Hepatocyte (in vitro differentiated cells): Measurements from ENCODE around the gene DLL1. TPM values are rescaled to one million over a fixed set of nuclear protein-coding genes. Genes with fewer than 3 reads are reported as not detected.

Experiments
- DNase-seq: peaks from one replicate; pipeline ENCODE4 v3.0.0-alpha.2; 2016; ENCODE audit warnings: low spot score
- H2AFZ ChIP-seq: fragments of 200-600 bp; sonication (generic); 2 replicates; pipeline ENCODE4 v1.6.0; 2016; ENCODE audit warnings: antibody characterized with exemption, mild to moderate bottlenecking
- H3K27ac ChIP-seq: fragments of 200-600 bp; sonication (generic); 2 replicates; pipeline ENCODE4 v1.5.1; 2016; ENCODE audit warnings: mild to moderate bottlenecking
- H3K27me3 ChIP-seq: fragments of 200-600 bp; sonication (generic); 2 replicates; pipeline ENCODE4 v1.6.1; 2016
- H3K36me3 ChIP-seq: fragments of 200-600 bp; sonication (generic); replicated peaks from 2 replicates; pipeline ENCODE4 v1.5.1; 2016; ENCODE audit warnings: low read depth; ENCODE audit not compliant: insufficient read depth
- H3K4me1 ChIP-seq: fragments of 200-600 bp; sonication (generic); 2 replicates; pipeline ENCODE4 v1.5.1; 2016; ENCODE audit warnings: mild to moderate bottlenecking, moderate library complexity; ENCODE audit not compliant: insufficient read depth
- H3K4me2 ChIP-seq: fragments of 200-600 bp; sonication (generic); 2 replicates; pipeline ENCODE4 v1.6.0; 2016
- H3K4me3 ChIP-seq: fragments of 200-600 bp; sonication (generic); 2 replicates; pipeline ENCODE4 v1.5.1; 2016; ENCODE audit warnings: mild to moderate bottlenecking
- H3K79me2 ChIP-seq: fragments of 200-600 bp; sonication (generic); 2 replicates; pipeline ENCODE4 v1.6.0; 2017; ENCODE audit warnings: mild to moderate bottlenecking
- H3K9me2 ChIP-seq: fragments of 200-600 bp; sonication (generic); replicated peaks from 2 replicates; pipeline ENCODE4 v1.6.0; 2017; ENCODE audit warnings: mild to moderate bottlenecking; ENCODE audit not compliant: insufficient read depth
- H3K9me3 ChIP-seq: fragments of 200-600 bp; sonication (generic); 2 replicates; pipeline ENCODE4 v1.5.1; 2016; ENCODE audit warnings: low read depth, mild to moderate bottlenecking
- H4K20me1 ChIP-seq: fragments of 200-600 bp; sonication (generic); 2 replicates; pipeline ENCODE4 v1.6.0; 2016; ENCODE audit warnings: mild to moderate bottlenecking; ENCODE audit not compliant: insufficient read depth, poor library complexity, severe bottlenecking
- CTCF ChIP-seq: fragments of 200-600 bp; sonication (generic); IDR thresholded peaks from 2 replicates; pipeline ENCODE4 v1.5.1; 2016; ENCODE audit warnings: antibody characterized with exemption, mild to moderate bottlenecking; ENCODE audit not compliant: poor library complexity
- EZH2 ChIP-seq: fragments of 200-600 bp; sonication (generic); IDR thresholded peaks from 2 replicates; pipeline ENCODE4 v1.6.1; 2016; ENCODE audit warnings: antibody characterized with exemption, mild to moderate bottlenecking, borderline replicate concordance
- EZH2phosphoT487 ChIP-seq: fragments of 200-600 bp; sonication (generic); IDR thresholded peaks from one replicate; pipeline ENCODE4 v1.6.1; 2018; ENCODE audit warnings: antibody characterized with exemption, mild to moderate bottlenecking, low read depth, moderate library complexity; ENCODE audit not compliant: unreplicated experiment, severe bottlenecking
- WGBS: methylation state at CpG from one replicate; pipeline ENCODE4 v1.1.6; 2016; ENCODE audit warnings: low lambda C conversion rate; ENCODE audit errors: missing lambda C conversion rate; 5-methylcytosine and 5-hydroxymethylcytosine counted together
- polyA plus RNA-seq: library from polyadenylated mRNA; unstranded; fragments of >200 nt; fragmentation: Nextera tagmentation; extraction: Ambion mirVana; gene quantifications from 2 replicates; pipeline ENCODE4 v1.2.1, GENCODE V29; 2016
- total RNA-seq: library from RNA; depleted of rRNA; stranded (reverse); fragments of >200 nt; gene quantifications from 2 replicates; pipeline ENCODE4 v1.2.3, GENCODE V29; 2014

The DLL1 gene
- total and polyA plus RNA-seq, 2 experiments from 2014 or later, result 3.1 to 3.3 TPM

- DNase-seq, result no peak
- H3K9me3 ChIP-seq, result no peaks in the 10 kb centered on the region
- H3K4me1 ChIP-seq, result peaks cover 10% of the 10 kb centered on the region
- H3K9me2 ChIP-seq, result no peaks in the 10 kb centered on the region
- H2AFZ ChIP-seq, result no peak overlapping the region
- no peaks in the 10 kb centered on the region for H4K20me1 ChIP-seq
- TF ChIP-seq EZH2, result no peak
- no peak for TF ChIP-seq EZH2phosphoT487
- TF ChIP-seq CTCF, result no peak
- H3K4me3 ChIP-seq, result no peak overlapping the region
- no peak overlapping the region for H3K27ac ChIP-seq
- H3K4me2 ChIP-seq, result no peak overlapping the region
- H3K36me3 ChIP-seq, result no peaks in the 10 kb centered on the region
- 86% methylated on average over 7 of the region's 7 CpGs for WGBS
- H3K27me3 ChIP-seq, result no peaks in the 10 kb centered on the region
- H3K79me2 ChIP-seq, result no peaks in the 10 kb centered on the region
Observed at GRCh38 chr6:170273681-170274080, 17.2 kb downstream of the DLL1 start.

- Histone ChIP-seq H3K36me3 (no peaks in the 10 kb centered on the region), H3K9me3 (no peaks in the 10 kb centered on the region), H3K4me2 (no peak overlapping the region), H3K79me2 (no peaks in the 10 kb centered on the region), H3K4me3 (no peak overlapping the region), H3K4me1 (peaks cover 10% of the 10 kb centered on the region), H3K27ac (no peak overlapping the region), H4K20me1 (no peaks in the 10 kb centered on the region), H3K27me3 (no peaks in the 10 kb centered on the region), H2AFZ (no peak overlapping the region), H3K9me2 (no peaks in the 10 kb centered on the region)
- no peak for DNase-seq
- WGBS, result 95% methylated on average over 21 of the region's 23 CpGs
- no peak for TF ChIP-seq EZH2
- no peak for TF ChIP-seq EZH2phosphoT487
- TF ChIP-seq CTCF, result no peak
Observed at GRCh38 chr6:170273191-170273590, 17.7 kb downstream of the DLL1 start.

GRCh38 chr6:170272341-170273065 is 18.4 kb downstream of the DLL1 start:
- no peak overlapping the region for H2AFZ ChIP-seq
- H3K4me1 ChIP-seq, result peaks cover 10% of the 10 kb centered on the region
- H3K9me2 ChIP-seq, result no peaks in the 10 kb centered on the region
- TF ChIP-seq CTCF, result no peak
- TF ChIP-seq EZH2, result no peak
- no peak for TF ChIP-seq EZH2phosphoT487
- WGBS, result 90% methylated on average over 26 of the region's 30 CpGs
- H3K27me3 ChIP-seq, result no peaks in the 10 kb centered on the region
- no peaks in the 10 kb centered on the region for H3K79me2 ChIP-seq
- no peak for DNase-seq
- no peak overlapping the region for H3K27ac ChIP-seq
- no peak overlapping the region for H3K4me2 ChIP-seq
- no peak overlapping the region for H3K4me3 ChIP-seq
- no peaks in the 10 kb centered on the region for H3K36me3 ChIP-seq
- no peaks in the 10 kb centered on the region for H4K20me1 ChIP-seq
- no peaks in the 10 kb centered on the region for H3K9me3 ChIP-seq
